HFFc6 (cell line): ENCODE data around the gene DDX1. TPM values are rescaled to one million over a fixed set of nuclear protein-coding genes. Genes with fewer than 3 reads are reported as not detected.

Experiments used
- DNase-seq: peaks from one replicate; pipeline ENCODE4 v3.0.0-alpha.2; 2018
- H3K27ac Mint-ChIP-seq: 2 replicates; pipeline ENCODE4 v1.8.0; 2020; ENCODE audit warnings: mild to moderate bottlenecking, mixed read lengths
- H3K27me3 Mint-ChIP-seq: 2 replicates; pipeline ENCODE4 v1.8.0; 2021; ENCODE audit warnings: mild to moderate bottlenecking, moderate library complexity, mixed read lengths; ENCODE audit not compliant: insufficient read depth
- H3K36me3 Mint-ChIP-seq: 2 replicates; pipeline ENCODE4 v1.8.0; 2021; ENCODE audit warnings: low read depth, mixed read lengths
- H3K4me1 Mint-ChIP-seq: 2 replicates; pipeline ENCODE4 v1.8.0; 2020; ENCODE audit warnings: low read depth, mixed read lengths
- H3K4me3 Mint-ChIP-seq: 2 replicates; pipeline ENCODE4 v1.8.0; 2020; ENCODE audit warnings: mild to moderate bottlenecking, moderate library complexity, mixed read lengths
- H3K9me3 Mint-ChIP-seq: 2 replicates; pipeline ENCODE4 v1.8.0; 2020; ENCODE audit warnings: mild to moderate bottlenecking, mixed read lengths
- total RNA-seq, 6 experiments: library from RNA; stranded (reverse); fragmentation: NEBNext Ultra II Directional; extraction: Animal tissue kit (Norgen Biotek cat#: 25700); gene quantifications; 2 replicates in 1 of 6; 3 replicates in 5 of 6; pipeline ENCODE4 v1.2.3, GENCODE V29; 2021
- TF ChIP-seq, protein P1 (sequence below): fragments of 200-600 bp; sonication (generic); IDR thresholded peaks from 2 replicates; pipeline ENCODE4 v1.5.0; 2021; ENCODE audit warnings: antibody characterized with exemption, mild to moderate bottlenecking

Gene DDX1
- total RNA-seq, 6 experiments from 2014 or later = 111 to 123 (median 113) TPM

DNA sequence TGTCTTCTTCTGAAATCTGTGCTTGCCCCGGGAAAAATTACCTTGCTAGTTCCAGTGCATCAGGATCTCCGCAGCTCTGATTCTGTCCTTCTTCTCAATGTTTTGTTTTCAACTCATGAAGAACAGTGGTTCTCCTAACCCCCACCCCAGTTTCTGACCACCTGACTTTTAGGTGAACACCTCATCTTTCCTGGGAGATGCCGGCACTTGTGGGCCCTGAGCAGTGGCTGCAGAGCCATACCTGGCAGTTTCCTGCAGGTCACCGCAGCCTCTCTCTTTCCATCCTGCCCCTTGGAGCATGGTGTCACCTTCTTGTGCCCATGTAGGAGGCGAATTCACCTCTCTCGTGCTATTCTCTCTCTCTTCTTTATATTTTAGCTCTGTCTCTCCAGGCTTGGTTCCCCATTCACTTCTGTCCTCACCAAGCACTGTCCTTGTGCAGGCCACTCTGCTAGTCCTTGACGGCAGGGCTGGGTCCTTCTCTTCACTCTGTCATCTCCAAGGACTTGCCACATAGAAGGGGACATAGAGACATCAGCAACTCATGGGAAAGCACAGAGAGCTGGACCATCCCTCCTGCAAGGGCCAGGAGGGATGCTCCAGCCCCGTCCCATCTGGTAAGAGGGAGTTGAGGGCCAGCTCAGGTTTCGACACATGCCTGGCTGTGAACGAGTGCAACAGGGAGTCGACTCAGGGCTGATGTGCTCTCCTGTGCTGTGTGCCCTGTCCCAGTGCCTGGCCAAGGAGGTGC, 59.1 kb downstream of the DDX1 start:
- DNase-seq = no peak
- Mint-ChIP-seq H3K9me3 (no peaks in the 10 kb centered on the region), H3K4me1 (no peaks in the 10 kb centered on the region), H3K4me3 (no peak overlapping the region), H3K36me3 (no peaks in the 10 kb centered on the region), H3K27ac (no peak overlapping the region), H3K27me3 (peaks cover 49% of the 10 kb centered on the region)
- TF ChIP-seq, protein P1, sequence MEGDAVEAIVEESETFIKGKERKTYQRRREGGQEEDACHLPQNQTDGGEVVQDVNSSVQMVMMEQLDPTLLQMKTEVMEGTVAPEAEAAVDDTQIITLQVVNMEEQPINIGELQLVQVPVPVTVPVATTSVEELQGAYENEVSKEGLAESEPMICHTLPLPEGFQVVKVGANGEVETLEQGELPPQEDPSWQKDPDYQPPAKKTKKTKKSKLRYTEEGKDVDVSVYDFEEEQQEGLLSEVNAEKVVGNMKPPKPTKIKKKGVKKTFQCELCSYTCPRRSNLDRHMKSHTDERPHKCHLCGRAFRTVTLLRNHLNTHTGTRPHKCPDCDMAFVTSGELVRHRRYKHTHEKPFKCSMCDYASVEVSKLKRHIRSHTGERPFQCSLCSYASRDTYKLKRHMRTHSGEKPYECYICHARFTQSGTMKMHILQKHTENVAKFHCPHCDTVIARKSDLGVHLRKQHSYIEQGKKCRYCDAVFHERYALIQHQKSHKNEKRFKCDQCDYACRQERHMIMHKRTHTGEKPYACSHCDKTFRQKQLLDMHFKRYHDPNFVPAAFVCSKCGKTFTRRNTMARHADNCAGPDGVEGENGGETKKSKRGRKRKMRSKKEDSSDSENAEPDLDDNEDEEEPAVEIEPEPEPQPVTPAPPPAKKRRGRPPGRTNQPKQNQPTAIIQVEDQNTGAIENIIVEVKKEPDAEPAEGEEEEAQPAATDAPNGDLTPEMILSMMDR = no peak

GRCh38 chr2:15651367-15651727, 59.7 kb downstream of the DDX1 start:
- TF ChIP-seq, protein P1 = no peak
- Mint-ChIP-seq H3K27me3 (peaks cover 49% of the 10 kb centered on the region), H3K4me1 (no peaks in the 10 kb centered on the region), H3K36me3 (no peaks in the 10 kb centered on the region), H3K27ac (no peak overlapping the region), H3K9me3 (no peaks in the 10 kb centered on the region), H3K4me3 (no peak overlapping the region)
- no peak for DNase-seq

- Mint-ChIP-seq H3K9me3 (no peaks in the 10 kb centered on the region), H3K27ac (no peak overlapping the region), H3K36me3 (no peaks in the 10 kb centered on the region), H3K27me3 (peaks cover 43% of the 10 kb centered on the region), H3K4me1 (no peaks in the 10 kb centered on the region), H3K4me3 (no peak overlapping the region)
- no peak for DNase-seq
- TF ChIP-seq, protein P1 = no peak
These were observed 60.6 kb downstream of the DDX1 start for GRCh38 chr2:15652252-15652651.

DNA sequence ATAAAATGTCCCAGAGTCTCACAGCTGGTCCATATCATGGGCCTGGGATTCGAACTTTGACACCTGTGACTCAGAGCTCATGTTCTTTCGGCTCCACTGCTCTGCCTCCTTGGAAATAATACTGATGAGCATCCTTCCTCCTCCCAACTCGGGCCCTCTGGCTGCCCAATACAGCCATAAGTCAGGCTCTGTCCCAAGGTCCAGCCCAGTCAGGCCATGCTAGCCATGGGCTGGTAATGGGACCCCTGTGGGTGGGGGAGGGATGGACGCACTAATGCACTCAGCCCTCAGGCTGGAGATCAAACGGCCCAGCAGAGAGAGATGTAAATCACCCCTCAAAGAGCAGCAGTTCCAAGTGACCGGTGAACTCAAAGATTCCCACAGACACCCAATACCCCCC, 61.1 kb downstream of the DDX1 start:
- H3K27ac Mint-ChIP-seq = no peak overlapping the region
- no peak for DNase-seq
- no peaks in the 10 kb centered on the region for H3K4me1 Mint-ChIP-seq

GRCh38 chr2:15653806-15654726, 62.4 kb downstream of the DDX1 start:
- TF ChIP-seq, protein P1 = no peak
- Mint-ChIP-seq H3K36me3 (no peaks in the 10 kb centered on the region), H3K4me1 (no peaks in the 10 kb centered on the region), H3K27ac (no peak overlapping the region), H3K27me3 (peaks cover 45% of the 10 kb centered on the region), H3K9me3 (no peaks in the 10 kb centered on the region), H3K4me3 (no peak overlapping the region)
- no peak for DNase-seq

More for the DNA sequence above, 61.1 kb downstream of the DDX1 start:
- Mint-ChIP-seq H3K36me3 (no peaks in the 10 kb centered on the region), H3K4me3 (no peak overlapping the region), H3K27me3 (peaks cover 41% of the 10 kb centered on the region), H3K9me3 (no peaks in the 10 kb centered on the region)
- TF ChIP-seq, protein P1 = no peak
